ENCODE measurements around the gene HUNK. TPM values are rescaled to one million over a fixed set of nuclear protein-coding genes. Genes with fewer than 3 reads are reported as not detected.
A peak's percentile ranks its signal among the peaks of the same experiment; 100 is the strongest.

The HUNK gene
- total and polyA plus RNA-seq, 2 of the 8 experiments (the other 6 are each of a cell fraction or from before 2014, with no cell fraction given) = 1.9 to 10.2 TPM

DNA sequence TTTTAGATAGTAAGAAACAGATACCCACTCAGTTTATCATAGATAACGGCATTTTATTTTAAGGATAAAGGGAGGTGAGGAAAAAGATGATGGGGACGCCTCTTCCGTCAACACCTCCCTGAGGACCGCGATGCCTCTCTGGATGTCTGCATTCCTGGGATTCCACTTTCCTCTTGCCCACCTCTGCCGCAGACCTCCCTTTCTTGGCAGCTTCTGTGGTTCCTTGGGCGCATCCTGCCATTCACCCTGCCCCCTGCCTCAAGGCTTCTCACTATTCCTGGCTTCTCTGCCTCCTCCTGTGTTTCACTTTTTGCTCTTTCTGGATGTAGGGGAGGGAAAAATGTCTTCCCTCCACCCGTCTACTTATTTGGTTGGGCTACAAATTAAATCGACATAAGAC lies 19.9 kb downstream of the HUNK start:
- Histone ChIP-seq H3K27ac (ENCODE audit: low read depth, low read length) (0 out of 2 replicates have a peak overlapping the region, but pooled peaks have one; percentile 11), H3K27me3 (replicated peaks in 1 of 4; ENCODE audit: control insufficient read depth in 3 of 4, extremely low read depth in 1 of 4, insufficient read depth in 3 of 4, low read length in 3 of 4) (no peaks in the 10 kb centered on the region), H2BK12ac (ENCODE audit: low read depth, low read length) (peak overlapping the region; percentile 40; the same call in 1 of the 2 replicates), H2BK15ac (ENCODE audit: low read length) (peak overlapping the region; percentile 85; the same call in 1 of the 2 replicates), H3K23me2 (ENCODE audit: low read depth, low read length) (no peaks in the 10 kb centered on the region), H3K36me3 (ENCODE audit: control insufficient read depth in 2 of 4, insufficient read depth in 4 of 4, low read length in 3 of 4) (no peaks in the 10 kb centered on the region), H3K4me3 (ENCODE audit: extremely low read depth in 1 of 4, insufficient read depth in 2 of 4, low read depth in 3 of 4, low read length in 4 of 4) (peak overlapping the region in 2 of 4 experiments; percentile 16 to 37; a peak in 4 of 8 replicates), H2BK5ac (ENCODE audit: low read depth, low read length) (peak overlapping the region; percentile 84; the same call in 1 of the 2 replicates), H3K79me2 (ENCODE audit: control insufficient read depth in 1 of 2, insufficient read depth in 2 of 2, low read length in 2 of 2) (peaks cover 0 to 10% of the 10 kb centered on the region in 2 experiments; a peak in 1 of 4 replicates), H4K5ac (ENCODE audit: insufficient read length, low read depth, low read length) (no peak overlapping the region), H3K4ac (replicated peaks; ENCODE audit: insufficient read length, low read depth, low read length) (no peak overlapping the region), H2BK20ac (ENCODE audit: low read length) (no peak overlapping the region), H3K9ac (replicated peaks in 1 of 4; ENCODE audit: extremely low read depth in 1 of 4, low read depth in 3 of 4, low read length in 3 of 4) (no peak overlapping the region), H3K18ac (ENCODE audit: extremely low read depth, low read length) (peak overlapping the region; percentile 52; the same call in 1 of the 2 replicates), H3K23ac (ENCODE audit: insufficient read length) (no peak overlapping the region), H3K56ac (replicated peaks; ENCODE audit: insufficient read length, low read depth, low read length) (no peak overlapping the region), H4K91ac (replicated peaks; ENCODE audit: insufficient read length, low read length) (no peak overlapping the region), H3K4me2 (ENCODE audit: insufficient read depth in 1 of 2, low read depth in 2 of 2, low read length in 2 of 2) (peak overlapping the region; percentile 40 to 58), H3K79me1 (ENCODE audit: low read depth, low read length) (peaks cover 5% of the 10 kb centered on the region; the same call in 1 of the 2 replicates), H3K9me3 (ENCODE audit: insufficient read depth in 2 of 2, low read depth in 1 of 2, low read length in 1 of 2) (no peaks in the 10 kb centered on the region), H4K20me1 (replicated peaks in 1 of 2; ENCODE audit: control insufficient read depth in 1 of 2, insufficient read depth in 2 of 2, low read length in 2 of 2) (no peaks in the 10 kb centered on the region), H2AK5ac (ENCODE audit: low read depth, low read length) (no peak overlapping the region), H3K14ac (ENCODE audit: insufficient read length) (no peak overlapping the region), H3K4me1 (replicated peaks in 1 of 4; ENCODE audit: control insufficient read depth in 3 of 4, insufficient read depth in 4 of 4, low read length in 3 of 4) (peaks cover 10 to 29% (median 24%) of the 10 kb centered on the region in 4 experiments), H2AFZ (ENCODE audit: low read length) (no peak overlapping the region), H4K8ac (ENCODE audit: extremely low read depth, insufficient read depth, low read length) (no peak overlapping the region), H2BK120ac (replicated peaks; ENCODE audit: low read depth, low read length) (no peak overlapping the region)
- DNase-seq (ENCODE audit: low read depth in 1 of 2, low spot score in 2 of 2) (no peak), FAIRE-seq (no peak)
- TF ChIP-seq ASH2L (IDR thresholded peaks at IDR 0.05; ENCODE audit: low read length) (peak; percentile 41), KDM1A (IDR thresholded peaks at IDR 0.05; ENCODE audit: borderline replicate concordance, low read length) (peak; percentile 46; the same call in 1 of the 2 replicates), TEAD4 (IDR thresholded peaks at IDR 0.05; ENCODE audit: low read depth, low read length) (peak; percentile 98), TCF12 (IDR thresholded peaks at IDR 0.05; ENCODE audit: low read depth, low read length) (no peak), YY1 (IDR thresholded peaks at IDR 0.05; ENCODE audit: low read depth, low read length) (peak; percentile 42; the same call in 1 of the 2 replicates), KDM5A (IDR thresholded peaks at IDR 0.05; ENCODE audit: low read length) (no peak), CTBP2 (IDR thresholded peaks at IDR 0.05; ENCODE audit: borderline replicate concordance, insufficient read depth, insufficient read length, low read length) (no peak), TAF7 (optimal IDR thresholded peaks at IDR 0.05; ENCODE audit: borderline replicate concordance, low read depth, low read length) (no peak), SIRT6 (IDR thresholded peaks at IDR 0.05; ENCODE audit: low read length) (no peak), CHD2 (IDR thresholded peaks at IDR 0.05; ENCODE audit: low read length) (no peak), BCL11A (IDR thresholded peaks at IDR 0.05; ENCODE audit: low read depth in 2 of 2, low read length in 2 of 2) (no peak)
- TF ChIP-seq, protein P1, sequence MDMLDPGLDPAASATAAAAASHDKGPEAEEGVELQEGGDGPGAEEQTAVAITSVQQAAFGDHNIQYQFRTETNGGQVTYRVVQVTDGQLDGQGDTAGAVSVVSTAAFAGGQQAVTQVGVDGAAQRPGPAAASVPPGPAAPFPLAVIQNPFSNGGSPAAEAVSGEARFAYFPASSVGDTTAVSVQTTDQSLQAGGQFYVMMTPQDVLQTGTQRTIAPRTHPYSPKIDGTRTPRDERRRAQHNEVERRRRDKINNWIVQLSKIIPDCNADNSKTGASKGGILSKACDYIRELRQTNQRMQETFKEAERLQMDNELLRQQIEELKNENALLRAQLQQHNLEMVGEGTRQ (IDR thresholded peaks at IDR 0.05; ENCODE audit: low read length) = no peak
- ChIA-PET CTCF (ENCODE audit: partially characterized antibody) (interaction anchor here (0.6 to 5.7 kb wide), 7 partner anchors 12 to 258 kb away, joined by 3 to 42 read pairs (median 3); partner anchors contain the start of gene HUNK), POLR2A (ENCODE audit: partially characterized antibody) (interaction anchor here (1.0 to 1.3 kb wide), 2 partner anchors 10 to 19 kb away, joined by 4 to 8 read pairs; partner anchors contain the start of gene HUNK)
- 30% methylated on average over 9 of the region's 9 CpGs; no CpG with 5 or more reads in 1 of the 2 experiments for WGBS, 2 experiments (ENCODE audit: extremely low coverage in 1 of 2, insufficient coverage in 1 of 2, insufficient read length in 1 of 2, insufficient replicate concordance in 2 of 2, low coverage in 1 of 2, low lambda C conversion rate in 2 of 2, missing lambda C conversion rate in 1 of 2)
